ENCODE measurements around the gene FOXN3.
"Not testable (repeated sequence)": the region's sequence is repeated elsewhere in the genome, so short reads cannot be mapped to it uniquely, and the experiment has no call there.

Gene FOXN3

DNA sequence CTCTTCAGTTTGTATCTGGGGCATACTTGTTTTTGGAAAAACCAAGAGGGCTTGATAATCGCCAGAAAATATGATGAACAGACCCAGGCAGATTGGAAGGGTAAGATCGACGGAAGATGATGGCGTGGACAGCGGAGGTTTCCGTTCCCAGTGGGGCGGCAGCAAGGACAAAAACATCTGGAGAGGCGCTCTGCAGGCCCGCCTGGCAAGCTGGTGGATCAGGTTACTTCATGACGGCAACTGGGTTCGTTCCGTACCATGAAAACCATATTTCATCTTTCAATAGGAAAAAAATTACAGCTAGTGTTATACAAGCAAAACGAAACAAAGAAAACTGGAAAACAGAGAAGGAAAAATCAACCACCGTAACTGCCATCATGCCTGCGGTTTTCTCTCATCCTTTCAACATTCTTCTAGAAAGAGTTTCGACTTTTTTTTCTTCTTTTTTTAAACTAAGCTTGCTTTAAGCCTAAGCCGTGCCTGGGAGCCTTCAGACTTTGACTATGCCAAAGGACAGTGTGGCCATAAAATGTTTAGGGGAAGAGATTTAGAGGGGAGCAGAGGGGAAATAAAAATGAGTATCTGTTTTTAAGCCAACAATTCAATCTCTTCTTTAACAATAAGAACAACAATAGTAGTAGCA, 210.5 kb downstream of the FOXN3 start:
- Histone ChIP-seq H3K27ac (no peak overlapping the region), H3K4me1 (peaks cover 0 to 37% (median 13%) of the 10 kb centered on the region in 4 donors), H3K36me3 (peaks cover 0 to 11% (median 0%) of the 10 kb centered on the region in 3 donors), H3K27me3 (no peaks in the 10 kb centered on the region), H3K9me3 (no peaks in the 10 kb centered on the region), H3K4me3 (no peak overlapping the region)
- no peak for TF ChIP-seq CTCF (IDR thresholded peaks at IDR 0.05)
- no peak for DNase-seq
- intact Hi-C loops (cut with DNase I; ENCODE audit: low total_unique reads) = no loop called here

- no peak overlapping the region for H3K27ac ChIP-seq
- no peak for TF ChIP-seq CTCF (IDR thresholded peaks at IDR 0.05)
- DNase-seq = no peak
- intact Hi-C loops (cut with DNase I; ENCODE audit: low total_unique reads) = no loop called here
- peaks cover 0 to 11% (median 0%) of the 10 kb centered on the region in 3 donors for H3K36me3 ChIP-seq
- H3K27me3 ChIP-seq = no peaks in the 10 kb centered on the region
- H3K9me3 ChIP-seq = no peaks in the 10 kb centered on the region
- H3K4me1 ChIP-seq = peaks cover 0 to 37% (median 15%) of the 10 kb centered on the region in 4 donors
- H3K4me3 ChIP-seq = no peak overlapping the region
These were observed 211.8 kb downstream of the FOXN3 start for GRCh38 chr14:89205137-89205740.

DNA sequence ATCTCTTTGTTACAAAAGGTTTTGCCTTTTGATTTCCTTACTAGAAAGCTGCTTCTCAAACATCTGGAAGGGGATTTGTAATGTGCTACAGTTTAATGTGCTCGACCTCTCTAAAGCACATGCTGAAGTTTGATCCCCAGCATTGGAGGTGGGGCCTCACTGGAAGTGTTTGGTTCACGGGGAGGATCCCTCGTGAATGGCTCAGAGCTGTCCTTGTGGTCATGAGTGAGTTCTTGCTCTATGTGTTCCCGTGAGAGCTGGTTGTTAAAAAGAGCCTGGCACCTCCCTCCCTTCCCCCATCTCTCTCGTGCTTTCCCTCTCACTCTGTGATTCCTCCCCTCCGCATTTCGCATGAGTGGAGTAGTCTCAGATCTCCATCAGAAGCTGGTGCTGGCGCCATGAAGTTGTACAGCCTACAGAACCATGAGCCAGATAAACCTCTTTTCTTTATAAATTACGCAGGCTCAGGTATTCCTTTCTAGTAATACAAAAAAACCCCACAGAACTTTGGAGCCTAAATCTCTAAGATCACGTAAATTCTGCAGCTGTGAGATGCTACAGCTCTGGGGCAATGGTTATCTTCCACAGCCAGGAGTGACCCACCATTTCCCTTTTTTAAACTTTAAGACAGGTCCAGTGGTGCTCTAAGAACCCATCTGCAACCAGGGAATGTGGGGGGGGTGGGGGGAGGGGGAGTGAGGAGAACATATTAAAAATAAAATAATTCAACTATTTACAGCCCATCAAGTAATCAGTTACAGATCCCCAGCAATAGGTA, 214.4 kb downstream of the FOXN3 start:
- intact Hi-C loops (cut with DNase I; ENCODE audit: low total_unique reads) = no loop called here
- H3K4me3 ChIP-seq = no peak overlapping the region
- H3K36me3 ChIP-seq = peaks cover 0 to 11% (median 0%) of the 10 kb centered on the region in 3 donors
- TF ChIP-seq CTCF (IDR thresholded peaks at IDR 0.05) = no peak
- H3K27ac ChIP-seq = peak overlapping the region in 1 of 2 donors; percentile 42
- H3K4me1 ChIP-seq = peaks cover 0 to 35% (median 15%) of the 10 kb centered on the region in 4 donors
- no peaks in the 10 kb centered on the region for H3K27me3 ChIP-seq
- H3K9me3 ChIP-seq = no peaks in the 10 kb centered on the region
- no peak for DNase-seq

DNA sequence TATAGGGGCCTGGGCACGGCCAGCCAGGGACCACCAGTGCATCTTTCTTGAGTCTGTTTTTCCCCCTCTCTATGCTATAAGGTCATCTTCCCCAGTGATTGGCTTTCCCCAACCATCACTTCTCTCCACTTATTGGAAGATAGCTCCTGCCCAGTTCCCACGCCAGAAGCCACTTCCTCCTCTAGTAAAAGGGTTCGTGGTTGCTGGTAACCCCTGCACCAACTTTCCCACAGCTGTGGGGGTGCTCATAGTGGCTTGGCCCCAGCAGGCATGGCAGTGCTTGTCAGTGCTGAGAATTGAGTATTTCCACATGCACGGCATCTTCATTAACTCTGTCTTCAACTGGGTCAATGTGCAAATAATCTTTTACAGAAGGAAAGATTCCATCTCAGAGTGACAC, 215.4 kb downstream of the FOXN3 start:
- no peak overlapping the region for H3K4me3 ChIP-seq
- H3K36me3 ChIP-seq = peaks cover 0 to 11% (median 4%) of the 10 kb centered on the region in 3 donors
- intact Hi-C loops (cut with DNase I; ENCODE audit: low total_unique reads) = no loop called here
- no peak for DNase-seq
- no peaks in the 10 kb centered on the region for H3K27me3 ChIP-seq
- peaks cover 0 to 25% (median 15%) of the 10 kb centered on the region in 4 donors for H3K4me1 ChIP-seq
- H3K27ac ChIP-seq = no peak overlapping the region
- no peak for TF ChIP-seq CTCF (IDR thresholded peaks at IDR 0.05)
- H3K9me3 ChIP-seq = no peaks in the 10 kb centered on the region

- H3K27ac ChIP-seq; H3K9me3 ChIP-seq; H3K36me3 ChIP-seq; H3K4me3 ChIP-seq; intact Hi-C loops (cut with DNase I; ENCODE audit: low total_unique reads); DNase-seq; H3K27me3 ChIP-seq: not testable (repeated sequence)
- H3K4me1 ChIP-seq = peaks cover 0 to 21% (median 14%) of the 10 kb centered on the region in 4 donors
These were observed 217.7 kb downstream of the FOXN3 start for GRCh38 chr14:89199357-89199756.
